Lower lobe of right lung (tissue), 2 donors: ENCODE measurements around the gene POLR3G. TPM values are rescaled to one million over a fixed set of nuclear protein-coding genes. Genes with fewer than 3 reads are reported as not detected.

ENCODE experiments used
- ATAC-seq, 2 donors: fragments of 200-7000 bp; cut with Tn5 transposase; one replicate each; pipeline ENCODE4 v1.9.1; 2020 to 2022; ENCODE audit warnings: mild to moderate bottlenecking in 2 of 2, moderate library complexity in 2 of 2
- DNase-seq: peaks from one replicate; pipeline ENCODE4 v3.0.0-alpha.2; 2020
- H3K27ac ChIP-seq: fragments of 200-600 bp; one replicate; pipeline ENCODE4 v1.8.0; 2022
- H3K27me3 ChIP-seq: fragments of 200-600 bp; one replicate; pipeline ENCODE4 v1.8.0; 2022; ENCODE audit warnings: low read depth
- H3K36me3 ChIP-seq: fragments of 200-600 bp; one replicate; pipeline ENCODE4 v1.8.0; 2022; ENCODE audit warnings: mild to moderate bottlenecking
- H3K4me1 ChIP-seq: fragments of 200-600 bp; one replicate; pipeline ENCODE4 v1.8.0; 2022
- H3K4me3 ChIP-seq: fragments of 200-600 bp; one replicate; pipeline ENCODE4 v1.8.0; 2022; ENCODE audit warnings: mild to moderate bottlenecking
- H3K9me3 ChIP-seq: fragments of 200-600 bp; one replicate; pipeline ENCODE4 v1.8.0; 2022
- CTCF ChIP-seq: fragments of 200-600 bp; IDR thresholded peaks from one replicate; pipeline ENCODE4 v1.8.0; 2022; ENCODE audit warnings: antibody characterized with exemption, mild to moderate bottlenecking
- intact Hi-C: fragments of 100-400 bp; cut with DNase I; formaldehyde crosslinking; loops from one replicate; pipeline ENCODE4 v1.11.0; 2022
- total RNA-seq: library from RNA; stranded (reverse); fragmentation: NEBNext Ultra II Directional; extraction: Animal tissue kit (Norgen Biotek cat#: 25700); gene quantifications from one replicate; pipeline ENCODE4 v1.2.1, GENCODE V29; 2021
- donor health status: DM: no; HTN: yes; CAD: no; lungs with severe emphysema.

POLR3G gene
- total RNA-seq, 1 donor from 2014 or later = 1.8 TPM

DNA sequence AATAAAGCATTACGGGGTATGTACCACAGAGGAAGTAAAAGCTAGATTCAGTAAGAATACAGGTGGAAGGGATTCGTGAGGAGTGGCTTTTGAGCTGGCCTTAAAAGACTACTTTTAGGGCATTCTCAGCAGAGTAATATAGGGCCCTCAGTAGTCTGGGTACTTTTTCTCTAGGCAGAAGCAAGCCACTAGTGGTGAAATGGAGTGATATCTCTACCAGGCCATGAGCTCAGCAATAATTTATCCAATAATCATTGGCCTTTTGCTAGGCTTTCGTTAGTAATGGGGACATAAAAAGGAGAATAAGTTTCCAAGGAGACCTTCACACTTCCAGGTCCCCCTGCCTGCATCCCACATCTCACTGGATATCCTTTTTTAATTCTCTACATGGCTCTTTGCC, 1.7 kb downstream of the POLR3G start:
- no peaks in the 10 kb centered on the region for H3K36me3 ChIP-seq
- TF ChIP-seq CTCF = no peak
- DNase-seq = no peak
- no peak overlapping the region for H3K27ac ChIP-seq
- no peak overlapping the region for H3K4me3 ChIP-seq
- H3K9me3 ChIP-seq = no peaks in the 10 kb centered on the region
- H3K4me1 ChIP-seq = peaks cover 23% of the 10 kb centered on the region
- intact Hi-C loops = no loop called here
- no peak for ATAC-seq
- H3K27me3 ChIP-seq = no peaks in the 10 kb centered on the region

DNA sequence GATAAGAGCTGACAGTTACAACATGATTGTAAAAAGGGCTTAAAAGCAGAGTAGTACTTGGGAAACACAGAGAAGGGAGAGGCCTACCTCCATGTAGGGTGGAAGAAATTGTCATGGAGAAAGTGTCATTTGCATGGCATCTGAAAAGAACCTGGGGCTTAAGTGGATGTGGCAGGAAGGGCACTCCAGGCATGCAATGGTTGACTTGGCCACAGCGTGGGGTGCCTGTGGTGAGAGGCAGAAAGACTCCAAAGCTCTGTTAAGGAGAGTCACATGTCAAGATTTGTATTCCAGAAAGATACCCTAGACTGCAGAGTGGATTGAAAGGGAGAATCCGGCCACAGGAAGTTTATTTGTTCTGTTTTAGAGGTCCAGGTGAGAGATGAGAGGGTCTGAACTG, 2.4 kb downstream of the POLR3G start:
- TF ChIP-seq CTCF = no peak
- H3K4me3 ChIP-seq = peak overlapping the region; percentile 7
- no peaks in the 10 kb centered on the region for H3K36me3 ChIP-seq
- peaks cover 23% of the 10 kb centered on the region for H3K4me1 ChIP-seq
- H3K27ac ChIP-seq = no peak overlapping the region
- DNase-seq = no peak
- H3K9me3 ChIP-seq = no peaks in the 10 kb centered on the region
- no peaks in the 10 kb centered on the region for H3K27me3 ChIP-seq
- intact Hi-C loops = no loop called here
- no peak for ATAC-seq

DNA sequence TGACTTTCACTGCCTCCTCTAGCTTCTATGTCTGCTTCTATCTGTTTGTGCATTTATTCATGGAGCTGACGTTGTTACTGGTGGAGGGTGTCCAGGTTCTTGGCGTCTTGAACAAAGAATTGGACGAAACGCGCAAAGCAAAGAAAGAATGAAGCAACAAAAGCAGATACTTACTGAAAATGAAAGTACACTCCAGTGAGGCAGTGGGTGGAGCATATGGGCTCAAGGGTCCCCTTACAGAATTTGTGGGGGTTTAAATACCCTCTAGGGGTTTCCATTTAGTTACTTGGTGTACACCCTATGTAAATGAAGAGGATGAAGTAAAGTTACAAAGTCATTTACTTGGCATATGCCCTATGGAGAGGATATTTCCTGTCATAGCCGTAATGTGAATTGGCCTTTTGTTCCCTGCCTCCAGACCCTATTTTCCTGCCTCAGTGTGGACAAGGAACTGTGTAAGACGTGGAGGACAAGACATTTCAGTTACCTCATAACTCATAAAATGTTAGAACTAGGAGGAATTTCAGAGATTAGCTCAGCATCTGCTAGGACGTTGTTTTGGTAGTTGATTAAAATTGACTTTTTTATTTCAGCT, 3.1 kb downstream of the POLR3G start:
- H3K4me3 ChIP-seq = peak overlapping the region; percentile 7
- DNase-seq (no peak), ATAC-seq (no peak)
- no peak for TF ChIP-seq CTCF
- H3K27ac ChIP-seq = no peak overlapping the region
- H3K4me1 ChIP-seq = peaks cover 18% of the 10 kb centered on the region
- H3K27me3 ChIP-seq = no peaks in the 10 kb centered on the region
- no peaks in the 10 kb centered on the region for H3K9me3 ChIP-seq
- no peaks in the 10 kb centered on the region for H3K36me3 ChIP-seq
- intact Hi-C loops = no loop called here

DNA sequence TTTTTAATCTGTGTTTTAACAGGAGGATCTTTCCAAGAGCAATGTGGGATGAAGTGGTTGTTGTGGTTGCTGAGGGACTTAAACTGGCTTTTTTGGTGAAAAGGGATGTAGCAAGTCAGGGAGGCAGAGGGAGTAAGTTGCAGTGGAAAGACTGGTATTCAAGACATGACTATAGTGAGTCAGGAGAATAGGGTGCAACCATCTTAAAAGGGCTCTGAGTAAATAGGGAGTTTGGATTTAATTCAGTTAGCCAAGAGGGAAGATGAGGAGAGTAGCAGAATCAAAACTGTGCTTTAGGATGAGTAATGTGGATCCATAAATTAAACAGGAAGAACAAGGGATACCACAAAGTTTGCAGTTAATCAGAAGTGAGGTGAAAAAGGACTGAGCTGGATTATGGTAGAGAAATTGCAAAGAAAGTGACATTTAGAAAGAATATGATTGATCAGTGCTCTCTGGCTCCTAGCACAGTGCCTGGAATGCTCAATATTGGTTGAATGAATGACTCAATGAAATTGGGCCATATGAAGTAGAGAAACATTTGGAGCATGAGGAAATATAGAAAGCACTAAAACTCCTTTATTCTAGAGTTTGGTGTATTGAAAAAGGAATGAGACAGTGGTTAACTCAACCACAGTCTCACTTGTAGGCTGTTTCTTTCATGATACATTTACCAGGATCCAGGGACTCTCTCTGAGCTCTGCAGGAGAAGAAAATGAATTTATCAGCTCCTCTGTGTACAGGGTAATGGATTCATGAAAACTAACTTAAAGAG, 5.1 kb downstream of the POLR3G start:
- TF ChIP-seq CTCF = no peak
- no peak overlapping the region for H3K27ac ChIP-seq
- intact Hi-C loops = no loop called here
- no peak overlapping the region for H3K4me3 ChIP-seq
- H3K27me3 ChIP-seq = no peaks in the 10 kb centered on the region
- H3K4me1 ChIP-seq = peaks cover 7% of the 10 kb centered on the region
- H3K9me3 ChIP-seq = no peaks in the 10 kb centered on the region
- no peaks in the 10 kb centered on the region for H3K36me3 ChIP-seq
- DNase-seq (no peak), ATAC-seq (no peak)

GRCh38 chr5:90480699-90481098, 6.0 kb downstream of the POLR3G start:
- no peak overlapping the region for H3K27ac ChIP-seq
- ATAC-seq (no peak), DNase-seq (no peak)
- H3K9me3 ChIP-seq = no peaks in the 10 kb centered on the region
- H3K4me1 ChIP-seq = no peaks in the 10 kb centered on the region
- no peaks in the 10 kb centered on the region for H3K27me3 ChIP-seq
- no peak overlapping the region for H3K4me3 ChIP-seq
- TF ChIP-seq CTCF = no peak
- no peaks in the 10 kb centered on the region for H3K36me3 ChIP-seq
- intact Hi-C loops = no loop called here
